HepG2 (cell line): ENCODE results near the gene HLA-F. TPM values are rescaled to one million over a fixed set of nuclear protein-coding genes. Genes with fewer than 3 reads are reported as not detected.

Experiments
- CC2D1A ChIP-seq: sonication (generic); formaldehyde crosslinking; IDR thresholded peaks from 2 replicates; pipeline ENCODE4 v1.8.1; 2023; ENCODE audit warnings: mild to moderate bottlenecking, missing genetic modification reagents
- CCDC6 ChIP-seq: sonication (generic); formaldehyde crosslinking; IDR thresholded peaks from 2 replicates; pipeline ENCODE4 v1.8.1; 2022; ENCODE audit warnings: mild to moderate bottlenecking, missing genetic modification reagents, moderate library complexity
- ETV5 ChIP-seq: IDR thresholded peaks from 2 replicates; pipeline ENCODE4 v1.6.1; 2018; ENCODE audit warnings: missing biosample characterization, missing genetic modification reagents, inconsistent platforms, borderline replicate concordance
- NR2C2 ChIP-seq: sonication (generic); formaldehyde crosslinking; IDR thresholded peaks from 2 replicates; pipeline ENCODE4 v1.4.0; 2020; ENCODE audit warnings: missing genetic modification reagents, mild to moderate bottlenecking, moderate library complexity, borderline replicate concordance
- RCOR2 ChIP-seq: IDR thresholded peaks from 2 replicates; pipeline ENCODE4 v1.6.1; 2016; ENCODE audit warnings: missing biosample characterization, missing genetic modification reagents
- SP5 ChIP-seq: IDR thresholded peaks from 2 replicates; pipeline ENCODE4 v1.6.1; 2016; ENCODE audit warnings: low read depth, borderline replicate concordance
- SSRP1 ChIP-seq: IDR thresholded peaks from 2 replicates; pipeline ENCODE4 v1.6.1; 2016; ENCODE audit warnings: control low read depth
- ZFX ChIP-seq: sonication (generic); formaldehyde crosslinking; IDR thresholded peaks from 2 replicates; pipeline ENCODE4 v1.4.0; 2020; ENCODE audit warnings: mild to moderate bottlenecking, low read depth, missing genetic modification reagents, moderate library complexity
- ZNF619 ChIP-seq: sonication (generic); formaldehyde crosslinking; IDR thresholded peaks from 2 replicates; pipeline ENCODE4 v1.4.0; 2020; ENCODE audit warnings: mild to moderate bottlenecking, missing genetic modification reagents
- ZNF772 ChIP-seq: sonication (generic); formaldehyde crosslinking; IDR thresholded peaks from 2 replicates; pipeline ENCODE4 v1.5.0; 2020; ENCODE audit warnings: mild to moderate bottlenecking, missing genetic modification reagents
- polyA plus RNA-seq, 8 experiments: library from polyadenylated mRNA; depleted of rRNA in 3 of 8; stranded (reverse) in 7 of 8; unstranded in 1 of 8; fragments of >200 nt; fragmentation: Illumina TruSeq in 4 of 8; extraction: Trizol in 4 of 8; gene quantifications; 2 replicates each; pipeline versions ENCODE4 v1.2.1 to v1.2.3, GENCODE V29; 2011 to 2016; ENCODE audit warnings: low read depth in 4 of 8, missing spikeins in 1 of 8, mixed read lengths in 1 of 8; ENCODE audit not compliant: insufficient read depth in 1 of 8
- total RNA-seq, 5 experiments: library from RNA; depleted of rRNA; stranded (reverse); fragments of >200 nt; fragmentation: Illumina TruSeq; extraction: Trizol; gene quantifications; 2 replicates each; pipeline ENCODE4 v1.2.3, GENCODE V29; 2016; ENCODE audit warnings: low read depth in 1 of 5
- TF ChIP-seq, protein P1 (sequence below): sonication (generic); formaldehyde crosslinking; IDR thresholded peaks from 2 replicates; pipeline ENCODE4 v1.5.0; 2020; ENCODE audit warnings: mild to moderate bottlenecking, missing genetic modification reagents
- TF ChIP-seq, protein P2 (sequence below), 2 experiments: sonication (generic) in 1 of 2; formaldehyde crosslinking in 1 of 2; IDR thresholded peaks; 2 replicates each; pipeline versions ENCODE4 v1.4.0 to v1.6.1; 2016 to 2020; ENCODE audit warnings: borderline replicate concordance in 1 of 2, low read depth in 1 of 2, mild to moderate bottlenecking in 1 of 2, missing genetic modification reagents in 1 of 2
- TF ChIP-seq, protein P3 (sequence below): sonication (generic); formaldehyde crosslinking; IDR thresholded peaks from 2 replicates; pipeline ENCODE4 v1.4.0; 2020; ENCODE audit warnings: missing genetic modification reagents
- TF ChIP-seq, protein P4 (sequence below): sonication (generic); formaldehyde crosslinking; IDR thresholded peaks from 2 replicates; pipeline ENCODE4 v1.4.0; 2020; ENCODE audit warnings: mild to moderate bottlenecking, missing genetic modification reagents

Gene HLA-F
- total and polyA plus RNA-seq, 2 of the 13 experiments (the other 11 are each of a cell fraction or from before 2014, with no cell fraction given), result 6.0 to 6.1 TPM

DNA sequence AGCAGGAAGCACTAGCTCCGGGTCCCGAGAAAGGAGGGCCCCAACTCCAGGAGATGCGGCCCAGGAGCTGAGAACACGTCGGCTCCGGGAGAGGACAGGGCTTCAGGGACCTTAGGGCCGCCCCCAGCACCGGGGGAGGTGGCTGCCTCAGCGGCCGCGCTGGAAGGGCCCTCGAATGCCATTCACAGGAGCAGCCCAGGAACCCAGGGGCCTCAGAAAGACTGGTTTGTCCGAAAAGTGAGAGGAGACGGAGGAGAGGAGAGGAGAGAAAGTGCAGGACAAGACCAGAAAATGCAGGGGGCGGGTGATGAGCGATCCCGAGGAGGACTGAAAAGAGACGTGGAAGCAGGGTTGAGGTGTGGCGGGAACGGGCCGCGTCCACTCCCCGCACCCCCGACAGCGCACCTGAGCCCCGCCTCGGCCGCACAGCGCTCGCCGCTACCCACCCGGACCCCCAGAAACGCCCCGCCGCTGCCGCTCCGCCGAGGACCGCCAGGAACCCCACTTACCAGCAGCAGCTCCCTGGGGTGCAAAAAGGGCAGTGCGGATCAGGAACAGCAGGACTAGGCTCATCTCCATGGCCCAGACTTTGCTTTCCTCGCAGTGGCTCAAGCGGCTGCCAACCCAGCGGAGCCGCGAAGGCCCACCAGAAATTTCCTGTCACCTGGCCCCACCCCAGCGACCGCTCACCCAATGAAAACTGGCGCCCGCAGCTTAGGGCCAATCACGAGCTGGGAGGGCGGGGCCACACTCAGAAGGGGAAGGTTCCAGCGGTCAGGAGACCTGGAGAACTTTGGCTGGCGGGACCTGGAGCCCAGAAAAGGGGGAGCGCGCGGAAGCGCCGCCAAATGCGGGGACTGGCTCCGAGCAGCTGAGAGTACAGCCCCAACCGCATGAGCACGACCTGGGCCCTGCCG, 25.4 kb downstream of the HLA-F start (continued):
- TF ChIP-seq, protein P1, sequence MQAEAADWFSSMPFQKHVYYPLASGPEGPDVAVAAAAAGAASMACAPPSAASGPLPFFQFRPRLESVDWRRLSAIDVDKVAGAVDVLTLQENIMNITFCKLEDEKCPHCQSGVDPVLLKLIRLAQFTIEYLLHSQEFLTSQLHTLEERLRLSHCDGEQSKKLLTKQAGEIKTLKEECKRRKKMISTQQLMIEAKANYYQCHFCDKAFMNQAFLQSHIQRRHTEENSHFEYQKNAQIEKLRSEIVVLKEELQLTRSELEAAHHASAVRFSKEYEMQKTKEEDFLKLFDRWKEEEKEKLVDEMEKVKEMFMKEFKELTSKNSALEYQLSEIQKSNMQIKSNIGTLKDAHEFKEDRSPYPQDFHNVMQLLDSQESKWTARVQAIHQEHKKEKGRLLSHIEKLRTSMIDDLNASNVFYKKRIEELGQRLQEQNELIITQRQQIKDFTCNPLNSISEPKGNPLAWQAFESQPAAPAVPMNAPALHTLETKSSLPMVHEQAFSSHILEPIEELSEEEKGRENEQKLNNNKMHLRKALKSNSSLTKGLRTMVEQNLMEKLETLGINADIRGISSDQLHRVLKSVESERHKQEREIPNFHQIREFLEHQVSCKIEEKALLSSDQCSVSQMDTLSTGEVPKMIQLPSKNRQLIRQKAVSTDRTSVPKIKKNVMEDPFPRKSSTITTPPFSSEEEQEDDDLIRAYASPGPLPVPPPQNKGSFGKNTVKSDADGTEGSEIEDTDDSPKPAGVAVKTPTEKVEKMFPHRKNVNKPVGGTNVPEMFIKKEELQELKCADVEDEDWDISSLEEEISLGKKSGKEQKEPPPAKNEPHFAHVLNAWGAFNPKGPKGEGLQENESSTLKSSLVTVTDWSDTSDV, result peak; percentile 26; the same call in 1 of the 2 replicates
- TF ChIP-seq, protein P2, sequence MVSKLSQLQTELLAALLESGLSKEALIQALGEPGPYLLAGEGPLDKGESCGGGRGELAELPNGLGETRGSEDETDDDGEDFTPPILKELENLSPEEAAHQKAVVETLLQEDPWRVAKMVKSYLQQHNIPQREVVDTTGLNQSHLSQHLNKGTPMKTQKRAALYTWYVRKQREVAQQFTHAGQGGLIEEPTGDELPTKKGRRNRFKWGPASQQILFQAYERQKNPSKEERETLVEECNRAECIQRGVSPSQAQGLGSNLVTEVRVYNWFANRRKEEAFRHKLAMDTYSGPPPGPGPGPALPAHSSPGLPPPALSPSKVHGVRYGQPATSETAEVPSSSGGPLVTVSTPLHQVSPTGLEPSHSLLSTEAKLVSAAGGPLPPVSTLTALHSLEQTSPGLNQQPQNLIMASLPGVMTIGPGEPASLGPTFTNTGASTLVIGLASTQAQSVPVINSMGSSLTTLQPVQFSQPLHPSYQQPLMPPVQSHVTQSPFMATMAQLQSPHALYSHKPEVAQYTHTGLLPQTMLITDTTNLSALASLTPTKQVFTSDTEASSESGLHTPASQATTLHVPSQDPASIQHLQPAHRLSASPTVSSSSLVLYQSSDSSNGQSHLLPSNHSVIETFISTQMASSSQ (IDR thresholded peaks at IDR 0.05; ENCODE audit: low read depth), result no peak
- TF ChIP-seq, protein P2 (CRISPR knock-in tag; IDR thresholded peaks at IDR 0.05; ENCODE audit: borderline replicate concordance), result 0 out of 2 replicates have a peak, but pooled peaks have one; percentile 30
- TF ChIP-seq NR2C2 (CRISPR knock-in tag), result peak; percentile 19; the same call in 1 of the 2 replicates
- TF ChIP-seq ZNF619 (CRISPR knock-in tag), result peak; percentile 52; the same call in 1 of the 2 replicates
- TF ChIP-seq, protein P3, sequence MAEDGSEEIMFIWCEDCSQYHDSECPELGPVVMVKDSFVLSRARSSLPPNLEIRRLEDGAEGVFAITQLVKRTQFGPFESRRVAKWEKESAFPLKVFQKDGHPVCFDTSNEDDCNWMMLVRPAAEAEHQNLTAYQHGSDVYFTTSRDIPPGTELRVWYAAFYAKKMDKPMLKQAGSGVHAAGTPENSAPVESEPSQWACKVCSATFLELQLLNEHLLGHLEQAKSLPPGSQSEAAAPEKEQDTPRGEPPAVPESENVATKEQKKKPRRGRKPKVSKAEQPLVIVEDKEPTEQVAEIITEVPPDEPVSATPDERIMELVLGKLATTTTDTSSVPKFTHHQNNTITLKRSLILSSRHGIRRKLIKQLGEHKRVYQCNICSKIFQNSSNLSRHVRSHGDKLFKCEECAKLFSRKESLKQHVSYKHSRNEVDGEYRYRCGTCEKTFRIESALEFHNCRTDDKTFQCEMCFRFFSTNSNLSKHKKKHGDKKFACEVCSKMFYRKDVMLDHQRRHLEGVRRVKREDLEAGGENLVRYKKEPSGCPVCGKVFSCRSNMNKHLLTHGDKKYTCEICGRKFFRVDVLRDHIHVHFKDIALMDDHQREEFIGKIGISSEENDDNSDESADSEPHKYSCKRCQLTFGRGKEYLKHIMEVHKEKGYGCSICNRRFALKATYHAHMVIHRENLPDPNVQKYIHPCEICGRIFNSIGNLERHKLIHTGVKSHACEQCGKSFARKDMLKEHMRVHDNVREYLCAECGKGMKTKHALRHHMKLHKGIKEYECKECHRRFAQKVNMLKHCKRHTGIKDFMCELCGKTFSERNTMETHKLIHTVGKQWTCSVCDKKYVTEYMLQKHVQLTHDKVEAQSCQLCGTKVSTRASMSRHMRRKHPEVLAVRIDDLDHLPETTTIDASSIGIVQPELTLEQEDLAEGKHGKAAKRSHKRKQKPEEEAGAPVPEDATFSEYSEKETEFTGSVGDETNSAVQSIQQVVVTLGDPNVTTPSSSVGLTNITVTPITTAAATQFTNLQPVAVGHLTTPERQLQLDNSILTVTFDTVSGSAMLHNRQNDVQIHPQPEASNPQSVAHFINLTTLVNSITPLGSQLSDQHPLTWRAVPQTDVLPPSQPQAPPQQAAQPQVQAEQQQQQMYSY (CRISPR knock-in tag), result peak; percentile 91
- TF ChIP-seq SSRP1 (CRISPR knock-in tag), result no peak
- peak; percentile 40; the same call in 1 of the 2 replicates for TF ChIP-seq ETV5 (CRISPR knock-in tag)
- no peak for TF ChIP-seq CC2D1A (CRISPR knock-in tag)
- peak; percentile 42; the same call in 1 of the 2 replicates for TF ChIP-seq SP5 (CRISPR knock-in tag)
- TF ChIP-seq RCOR2 (CRISPR knock-in tag), result 0 out of 2 replicates have a peak, but pooled peaks have one; percentile 24
- TF ChIP-seq ZFX, result peak; percentile 87
- peak; percentile 89 for TF ChIP-seq ZNF772 (CRISPR knock-in tag)
- TF ChIP-seq, protein P4, sequence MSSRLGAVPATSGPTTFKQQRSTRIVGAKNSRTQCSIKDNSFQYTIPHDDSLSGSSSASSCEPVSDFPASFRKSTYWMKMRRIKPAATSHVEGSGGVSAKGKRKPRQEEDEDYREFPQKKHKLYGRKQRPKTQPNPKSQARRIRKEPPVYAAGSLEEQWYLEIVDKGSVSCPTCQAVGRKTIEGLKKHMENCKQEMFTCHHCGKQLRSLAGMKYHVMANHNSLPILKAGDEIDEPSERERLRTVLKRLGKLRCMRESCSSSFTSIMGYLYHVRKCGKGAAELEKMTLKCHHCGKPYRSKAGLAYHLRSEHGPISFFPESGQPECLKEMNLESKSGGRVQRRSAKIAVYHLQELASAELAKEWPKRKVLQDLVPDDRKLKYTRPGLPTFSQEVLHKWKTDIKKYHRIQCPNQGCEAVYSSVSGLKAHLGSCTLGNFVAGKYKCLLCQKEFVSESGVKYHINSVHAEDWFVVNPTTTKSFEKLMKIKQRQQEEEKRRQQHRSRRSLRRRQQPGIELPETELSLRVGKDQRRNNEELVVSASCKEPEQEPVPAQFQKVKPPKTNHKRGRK (CRISPR knock-in tag), result no peak
- TF ChIP-seq CCDC6 (CRISPR knock-in tag), result peak; percentile 64; the same call in 1 of the 2 replicates
